CD4-positive, alpha-beta T cell treated with Interleukin-10 for 1 hour (primary cell): ENCODE data around the gene SERPINB5.
"Not testable (repeated sequence)": the region's sequence is repeated elsewhere in the genome, so short reads cannot be mapped to it uniquely, and the experiment has no call there.

Experiments used
- DNase-seq: peaks from one replicate; pipeline ENCODE4 v3.0.0-alpha.2; 2020

The SERPINB5 gene

GRCh38 chr18:63476668-63477067 is at the start of gene SERPINB5:
Gene SERPINB5 (plus strand): TSS chr18:63476958. CDS start chr18:63484429, 7,471 bp downstream.
- no peak for DNase-seq

GRCh38 chr18:63427558-63427957 is 49.2 kb upstream of the SERPINB5 start:
- no peak for DNase-seq

- no peak for DNase-seq
Measured at GRCh38 chr18:63430526-63430925, 46.2 kb upstream of the SERPINB5 start.

GRCh38 chr18:63431180-63431579 is 45.6 kb upstream of the SERPINB5 start:
- DNase-seq, result no peak

GRCh38 chr18:63433334-63433866 is 43.4 kb upstream of the SERPINB5 start:
- DNase-seq, result no peak

- DNase-seq, result no peak
Measured at GRCh38 chr18:63438181-63438580, 38.6 kb upstream of the SERPINB5 start.

- DNase-seq, result peak; percentile 70
Measured at GRCh38 chr18:63439334-63439733, 37.4 kb upstream of the SERPINB5 start.

- no peak for DNase-seq
Measured at GRCh38 chr18:63440219-63440618, 36.5 kb upstream of the SERPINB5 start.

GRCh38 chr18:63440881-63441280 is 35.9 kb upstream of the SERPINB5 start:
- DNase-seq, result no peak

- no peak for DNase-seq
Measured at GRCh38 chr18:63443829-63444228, 32.9 kb upstream of the SERPINB5 start.

GRCh38 chr18:63444580-63444979 is 32.2 kb upstream of the SERPINB5 start:
- DNase-seq, result peak; percentile 14

- DNase-seq, result no peak
Measured at GRCh38 chr18:63445037-63445436, 31.7 kb upstream of the SERPINB5 start.

GRCh38 chr18:63446266-63446665 is 30.5 kb upstream of the SERPINB5 start:
- DNase-seq, result no peak

- DNase-seq, result no peak
Measured at GRCh38 chr18:63447066-63447465, 29.7 kb upstream of the SERPINB5 start.

GRCh38 chr18:63449426-63449825 is 27.3 kb upstream of the SERPINB5 start:
- DNase-seq, result no peak

- DNase-seq, result no peak
Measured at GRCh38 chr18:63451799-63452660, 24.7 kb upstream of the SERPINB5 start.

- not testable (repeated sequence) for DNase-seq
Measured at GRCh38 chr18:63452751-63453150, 24.0 kb upstream of the SERPINB5 start.

GRCh38 chr18:63454497-63454896 is 22.3 kb upstream of the SERPINB5 start:
- no peak for DNase-seq

- no peak for DNase-seq
Measured at GRCh38 chr18:63457977-63458376, 18.8 kb upstream of the SERPINB5 start.

- no peak for DNase-seq
Measured at GRCh38 chr18:63460414-63460813, 16.3 kb upstream of the SERPINB5 start.

GRCh38 chr18:63464434-63464833 is 12.3 kb upstream of the SERPINB5 start:
- DNase-seq, result no peak

GRCh38 chr18:63465059-63465458 is 11.7 kb upstream of the SERPINB5 start:
- no peak for DNase-seq

- no peak for DNase-seq
Measured at GRCh38 chr18:63467699-63468098, 9.1 kb upstream of the SERPINB5 start.

- no peak for DNase-seq
Measured at GRCh38 chr18:63468575-63468974, 8.2 kb upstream of the SERPINB5 start.

- DNase-seq, result no peak
Measured at GRCh38 chr18:63470751-63471150, 6.0 kb upstream of the SERPINB5 start.
